Panc1 (cell line): ENCODE results near the gene SIN3B. TPM values are rescaled to one million over a fixed set of nuclear protein-coding genes. Genes with fewer than 3 reads are reported as not detected.

Source experiments
- ATAC-seq: fragments of 200-7000 bp; cut with Tn5 transposase; 2 replicates; pipeline ENCODE4 v1.9.1; 2020; ENCODE audit warnings: mild to moderate bottlenecking, moderate library complexity
- BruUV-seq: library from RNA; stranded (reverse); fragments of 400-500 nt; replicated peaks from 2 replicates; lab custom pipeline; 2021; lab: Mats Ljungman, UMichigan
- CTCF ChIA-PET: fragments of 300-600 bp; sonication (Branson Sonifier 250); formaldehyde crosslinking; loops from one replicate; lab custom pipeline; 2022; ENCODE audit warnings: antibody characterized with exemption; lab: Charles Lee
- POLR2A ChIA-PET: fragments of 300-600 bp; sonication (Branson Sonifier 250); formaldehyde crosslinking; loops from one replicate; lab custom pipeline; 2022; ENCODE audit warnings: antibody characterized with exemption; lab: Charles Lee
- DNase-seq: peaks from one replicate; pipeline ENCODE4 v3.0.0-alpha.2; 2010; ENCODE audit warnings: low read depth, low spot score
- H3K27ac ChIP-seq: 2 replicates; pipeline ENCODE4 v1.5.1; 2011; ENCODE audit warnings: mild to moderate bottlenecking, low read length, inconsistent platforms
- H3K27me3 ChIP-seq: fragments of 200-500 bp; sonication (Bioruptor generic); 2 replicates; pipeline ENCODE4 v1.6.0; 2014; ENCODE audit warnings: low read length, inconsistent platforms; ENCODE audit not compliant: control insufficient read depth, insufficient read depth
- H3K36me3 ChIP-seq: fragments of 200-500 bp; sonication (Bioruptor generic); 2 replicates; pipeline ENCODE4 v1.5.1; 2014; ENCODE audit warnings: inconsistent platforms, mild to moderate bottlenecking, low read length, moderate library complexity; ENCODE audit not compliant: control insufficient read depth, insufficient read depth
- H3K4me1 ChIP-seq: 2 replicates; pipeline ENCODE4 v1.5.1; 2011; ENCODE audit warnings: inconsistent platforms, mild to moderate bottlenecking, low read length, moderate library complexity; ENCODE audit not compliant: control insufficient read depth, insufficient read depth
- H3K4me3 ChIP-seq, 2 experiments: 2 replicates each; pipeline ENCODE4 v1.5.1; 2011 to 2012; ENCODE audit warnings: low read depth in 2 of 2, low read length in 2 of 2, mild to moderate bottlenecking in 2 of 2, inconsistent platforms in 1 of 2, moderate library complexity in 1 of 2
- H3K9me3 ChIP-seq: fragments of 200-500 bp; sonication (Bioruptor generic); 2 replicates; pipeline ENCODE4 v1.5.1; 2014; ENCODE audit warnings: low read depth, mild to moderate bottlenecking, inconsistent platforms, low read length, moderate library complexity; ENCODE audit not compliant: control insufficient read depth, insufficient read depth
- CTCF ChIP-seq: fragments of 450-650 bp; IDR thresholded peaks from 2 replicates; pipeline ENCODE4 v1.5.1; 2017; ENCODE audit warnings: mild to moderate bottlenecking
- POLR2AphosphoS5 ChIP-seq: IDR thresholded peaks from 2 replicates; pipeline ENCODE4 v1.6.1; 2012; ENCODE audit warnings: mild to moderate bottlenecking, low read depth, low read length, moderate library complexity
- REST ChIP-seq, 2 experiments: IDR thresholded peaks; 2 replicates each; pipeline ENCODE4 v1.6.1; 2011 to 2012; ENCODE audit warnings: low read depth in 2 of 2, control low read depth in 1 of 2, low read length in 1 of 2, mild to moderate bottlenecking in 1 of 2, moderate library complexity in 1 of 2; ENCODE audit not compliant: insufficient read depth in 1 of 2
- SIN3A ChIP-seq: IDR thresholded peaks from 2 replicates; pipeline ENCODE4 v1.6.1; 2012; ENCODE audit warnings: low read depth, mild to moderate bottlenecking, low read length, moderate library complexity, borderline replicate concordance; ENCODE audit not compliant: insufficient read depth
- TCF7L2 ChIP-seq: IDR thresholded peaks from 2 replicates; pipeline ENCODE4 v1.6.1; 2011; ENCODE audit warnings: mild to moderate bottlenecking, low read depth, low read length, inconsistent platforms
- in situ Hi-C: cut with HindIII; loops from 2 replicates; pipeline ENCODE4 v1.10.0; 2016; ENCODE audit warnings: low sequenced_read_pairs, low pct_unique_long_range_greater_than_20kb
- intact Hi-C: fragments of 100-400 bp; cut with micrococcal nuclease; formaldehyde crosslinking; loops from one replicate; pipeline ENCODE4 v1.10.0; 2022; ENCODE audit not compliant: unreplicated experiment
- total RNA-seq: library from RNA; stranded (reverse); gene quantifications from one replicate; pipeline ENCODE4 v1.2.1, GENCODE V29; 2021; ENCODE audit not compliant: unreplicated experiment

The SIN3B gene
- total RNA-seq, 1 experiment from 2014 or later = 47.0 TPM

GRCh38 chr19:16888629-16889365, 59.6 kb downstream of the SIN3B start, which contains the start of gene F2RL3:
Gene F2RL3 (plus strand): TSS chr19:16888999. CDS start chr19:16889190, 191 bp downstream.
- no peaks in the 10 kb centered on the region for H3K27me3 ChIP-seq
- no TSS peak for BruUV-seq
- in situ Hi-C loops = no loop called here
- TF ChIP-seq REST (IDR thresholded peaks at IDR 0.05; ENCODE audit: insufficient read depth in 1 of 2, low read depth in 2 of 2, low read length in 1 of 2) = no peak
- TF ChIP-seq CTCF = no peak
- TF ChIP-seq POLR2AphosphoS5 = no peak
- no peak for TF ChIP-seq SIN3A
- no peak for TF ChIP-seq TCF7L2
- no peak within 1 kb of the TSS for H3K27ac ChIP-seq
- no peak within 1 kb of the TSS for H3K4me3 ChIP-seq
- intact Hi-C loops = no loop called here
- H3K36me3 ChIP-seq = no peaks in the 10 kb centered on the region
- ChIA-PET CTCF (no interaction called here), POLR2A (no interaction called here)
- no peaks in the 10 kb centered on the region for H3K9me3 ChIP-seq
- H3K4me1 ChIP-seq = no peaks in the 10 kb centered on the region
- ATAC-seq (no peak), DNase-seq (no peak)

- in situ Hi-C loops = no loop called here
- Histone ChIP-seq H3K36me3 (no peaks in the 10 kb centered on the region), H3K9me3 (no peaks in the 10 kb centered on the region), H3K4me1 (no peaks in the 10 kb centered on the region), H3K4me3 (no peak overlapping the region), H3K27me3 (no peaks in the 10 kb centered on the region), H3K27ac (no peak overlapping the region)
- intact Hi-C loops = no loop called here
- no peak for DNase-seq
- no peak for ATAC-seq
- CTCF ChIA-PET = no interaction called here
- POLR2A ChIA-PET = no interaction called here
- BruUV-seq = no TSS peak
- TF ChIP-seq REST (IDR thresholded peaks at IDR 0.05; ENCODE audit: insufficient read depth in 1 of 2, low read depth in 2 of 2, low read length in 1 of 2) (no peak), CTCF (no peak), POLR2AphosphoS5 (no peak), TCF7L2 (no peak), SIN3A (no peak)
Observed at GRCh38 chr19:16889366-16889882, 60.2 kb downstream of the SIN3B start.
